H1 (cell line): Measurements from ENCODE around the gene RHO. TPM values are rescaled to one million over a fixed set of nuclear protein-coding genes. Genes with fewer than 3 reads are reported as not detected.

Experiments used
- CTCF ChIA-PET: fragments of 300-600 bp; sonication (Branson Sonifier 250); formaldehyde crosslinking; loops from one replicate; lab custom pipeline; 2021; ENCODE audit not compliant: partially characterized antibody; lab: Charles Lee
- POLR2A ChIA-PET: fragments of 300-600 bp; sonication (Branson Sonifier 250); formaldehyde crosslinking; loops from one replicate; lab custom pipeline; 2021; ENCODE audit warnings: inconsistent platforms; ENCODE audit not compliant: partially characterized antibody; lab: Charles Lee
- DNase-seq, 2 experiments: peaks; one replicate each; pipeline versions ENCODE4 v3.0.0 to v3.0.0-alpha.2; 2010 to 2022; ENCODE audit warnings: low spot score in 2 of 2, low read depth in 1 of 2, mixed read lengths in 1 of 2
- FAIRE-seq: peaks from 2 replicates; lab custom pipeline; 2011; peaks lifted over from hg19 to GRCh38; lab: Jason Lieb, UNC
- H2AFZ ChIP-seq: 2 replicates; pipeline ENCODE4 v1.8.1; 2012; ENCODE audit warnings: low read length, inconsistent platforms
- H2AK5ac ChIP-seq: 2 replicates; pipeline ENCODE4 v1.6.1; 2013; ENCODE audit warnings: low read depth, low read length
- H2BK120ac ChIP-seq: replicated peaks from 2 replicates; pipeline ENCODE3; 2013; ENCODE audit warnings: low read depth, low read length, inconsistent platforms
- H2BK12ac ChIP-seq: 2 replicates; pipeline ENCODE4 v1.6.1; 2013; ENCODE audit warnings: low read depth, low read length
- H2BK15ac ChIP-seq: 2 replicates; pipeline ENCODE4 v1.6.1; 2013; ENCODE audit warnings: low read length
- H2BK20ac ChIP-seq: 2 replicates; pipeline ENCODE4 v1.6.1; 2013; ENCODE audit warnings: low read length
- H2BK5ac ChIP-seq: 2 replicates; pipeline ENCODE4 v1.6.1; 2013; ENCODE audit warnings: low read depth, low read length
- H3K14ac ChIP-seq: 2 replicates; pipeline ENCODE4 v1.6.1; 2013; ENCODE audit warnings: inconsistent platforms; ENCODE audit not compliant: insufficient read length
- H3K18ac ChIP-seq: 2 replicates; pipeline ENCODE4 v1.6.1; 2013; ENCODE audit warnings: low read length; ENCODE audit errors: extremely low read depth
- H3K23ac ChIP-seq: 2 replicates; pipeline ENCODE4 v1.6.1; 2013; ENCODE audit warnings: inconsistent platforms; ENCODE audit not compliant: insufficient read length
- H3K23me2 ChIP-seq: 2 replicates; pipeline ENCODE4 v1.6.1; 2013; ENCODE audit warnings: low read depth, low read length
- H3K27ac ChIP-seq: 2 replicates; pipeline ENCODE4 v1.6.1; 2011; ENCODE audit warnings: low read depth, low read length, inconsistent platforms
- H3K27me3 ChIP-seq, 4 experiments: replicated peaks in 1 of 4; 1 replicate in 1 of 4; 2 replicates in 3 of 4; pipeline versions ENCODE4 v1.6.1 to v1.8.1; 2011 to 2013; ENCODE audit warnings: low read length in 3 of 4, mild to moderate bottlenecking in 3 of 4, inconsistent platforms in 2 of 4, mixed read lengths in 2 of 4, moderate library complexity in 1 of 4; ENCODE audit not compliant: control insufficient read depth in 3 of 4, insufficient read depth in 3 of 4; ENCODE audit errors: extremely low read depth in 1 of 4
- H3K36me3 ChIP-seq, 4 experiments: 2 replicates each; pipeline versions ENCODE4 v1.6.1 to v1.8.1; 2011 to 2013; ENCODE audit warnings: mild to moderate bottlenecking in 4 of 4, low read length in 3 of 4, moderate library complexity in 2 of 4, control low read depth in 1 of 4, inconsistent platforms in 1 of 4; ENCODE audit not compliant: insufficient read depth in 4 of 4, control insufficient read depth in 2 of 4
- H3K4ac ChIP-seq: replicated peaks from 2 replicates; pipeline ENCODE3; 2013; ENCODE audit warnings: low read length, low read depth, mixed read lengths, inconsistent platforms; ENCODE audit not compliant: insufficient read length
- H3K4me1 ChIP-seq, 4 experiments: replicated peaks in 1 of 4; 1 replicate in 1 of 4; 2 replicates in 3 of 4; pipeline versions ENCODE4 v1.6.1 to v1.8.1; 2011 to 2013; ENCODE audit warnings: low read length in 3 of 4, inconsistent platforms in 2 of 4, mixed read lengths in 1 of 4; ENCODE audit not compliant: insufficient read depth in 4 of 4, control insufficient read depth in 3 of 4
- H3K4me2 ChIP-seq, 2 experiments: 2 replicates each; pipeline versions ENCODE4 v1.6.1 to v1.8.1; 2011 to 2013; ENCODE audit warnings: low read depth in 2 of 2, low read length in 2 of 2, control low read depth in 1 of 2, inconsistent platforms in 1 of 2, mild to moderate bottlenecking in 1 of 2; ENCODE audit not compliant: insufficient read depth in 1 of 2
- H3K4me3 ChIP-seq, 4 experiments: fragments of 200-600, 300-600 bp in 1 of 4; sonication (generic), shearing (Covaris generic), sonication (Bioruptor Twin) in 1 of 4; 2 replicates each; pipeline versions ENCODE4 v1.5.1 to v1.8.1; 2011 to 2016; ENCODE audit warnings: low read length in 4 of 4, low read depth in 3 of 4, control low read depth in 2 of 4, inconsistent platforms in 2 of 4, mild to moderate bottlenecking in 2 of 4, mixed read lengths in 1 of 4, moderate library complexity in 1 of 4; ENCODE audit not compliant: insufficient read depth in 2 of 4; ENCODE audit errors: extremely low read depth in 1 of 4
- H3K56ac ChIP-seq: replicated peaks from 2 replicates; pipeline ENCODE3; 2013; ENCODE audit warnings: low read depth, mild to moderate bottlenecking, mixed read lengths, low read length, inconsistent platforms; ENCODE audit not compliant: insufficient read length
- H3K79me1 ChIP-seq: 2 replicates; pipeline ENCODE4 v1.6.1; 2013; ENCODE audit warnings: low read depth, low read length, control low read depth
- H3K79me2 ChIP-seq, 2 experiments: 2 replicates each; pipeline versions ENCODE4 v1.6.1 to v1.8.1; 2012 to 2013; ENCODE audit warnings: low read length in 2 of 2, mild to moderate bottlenecking in 2 of 2, inconsistent platforms in 1 of 2; ENCODE audit not compliant: insufficient read depth in 2 of 2, control insufficient read depth in 1 of 2
- H3K9ac ChIP-seq, 4 experiments: replicated peaks in 1 of 4; 1 replicate in 1 of 4; 2 replicates in 3 of 4; pipeline versions ENCODE4 v1.6.1 to v1.8.1; 2011 to 2013; ENCODE audit warnings: low read depth in 3 of 4, low read length in 3 of 4, control low read depth in 2 of 4, mild to moderate bottlenecking in 2 of 4, moderate library complexity in 2 of 4, inconsistent platforms in 1 of 4; ENCODE audit errors: extremely low read depth in 1 of 4
- H3K9me3 ChIP-seq, 2 experiments: 2 replicates each; pipeline versions ENCODE4 v1.6.1 to v1.8.1; 2012 to 2013; ENCODE audit warnings: mild to moderate bottlenecking in 2 of 2, moderate library complexity in 2 of 2, control low read depth in 1 of 2, inconsistent platforms in 1 of 2, low read depth in 1 of 2, low read length in 1 of 2, mixed read lengths in 1 of 2; ENCODE audit not compliant: insufficient read depth in 2 of 2
- H4K20me1 ChIP-seq, 2 experiments: replicated peaks in 1 of 2; 2 replicates each; pipeline versions ENCODE3 to v1.8.1; 2011 to 2013; ENCODE audit warnings: inconsistent platforms in 2 of 2, low read length in 2 of 2, mild to moderate bottlenecking in 1 of 2; ENCODE audit not compliant: insufficient read depth in 2 of 2, control insufficient read depth in 1 of 2
- H4K5ac ChIP-seq: 2 replicates; pipeline ENCODE4 v1.6.1; 2013; ENCODE audit warnings: low read length, low read depth, mixed read lengths, inconsistent platforms; ENCODE audit not compliant: insufficient read length
- H4K8ac ChIP-seq: 2 replicates; pipeline ENCODE4 v1.8.0; 2013; ENCODE audit warnings: mild to moderate bottlenecking, moderate library complexity, low read length, inconsistent platforms; ENCODE audit not compliant: insufficient read depth; ENCODE audit errors: extremely low read depth
- H4K91ac ChIP-seq: replicated peaks from 2 replicates; pipeline ENCODE3; 2013; ENCODE audit warnings: low read length, mixed read lengths, inconsistent platforms; ENCODE audit not compliant: insufficient read length
- ATF3 ChIP-seq: IDR thresholded peaks from 2 replicates; pipeline ENCODE4 v1.6.1; 2011; ENCODE audit warnings: low read depth, mild to moderate bottlenecking, low read length; ENCODE audit not compliant: insufficient read depth
- BACH1 ChIP-seq: IDR thresholded peaks from 2 replicates; pipeline ENCODE4 v1.6.1; 2012; ENCODE audit warnings: low read length, improper control_type of control experiment
- CBX5 ChIP-seq: fragments of 300-800, 300-1000 bp; sonication (generic); IDR thresholded peaks from 2 replicates; pipeline ENCODE4 v1.7.1; 2016; ENCODE audit warnings: antibody characterized with exemption, low read length, low read depth
- EP300 ChIP-seq, 2 experiments: IDR thresholded peaks; 1 replicate in 1 of 2; 2 replicates in 1 of 2; pipeline ENCODE4 v1.6.1; 2011 to 2012; ENCODE audit warnings: low read depth in 2 of 2, low read length in 2 of 2, mild to moderate bottlenecking in 2 of 2, borderline replicate concordance in 1 of 2, inconsistent platforms in 1 of 2, moderate library complexity in 1 of 2
- HDAC6 ChIP-seq: IDR thresholded peaks from one replicate; pipeline ENCODE4 v1.7.1; 2012; ENCODE audit warnings: low read depth, mild to moderate bottlenecking, inconsistent platforms, low read length, moderate library complexity
- NANOG ChIP-seq: IDR thresholded peaks from 2 replicates; pipeline ENCODE4 v1.6.1; 2011; ENCODE audit warnings: low read length, low read depth, mild to moderate bottlenecking, inconsistent platforms; ENCODE audit not compliant: insufficient read depth, poor library complexity, severe bottlenecking
- NRF1 ChIP-seq: IDR thresholded peaks from 2 replicates; pipeline ENCODE4 v1.6.1; 2011; ENCODE audit warnings: mild to moderate bottlenecking, low read depth, low read length, improper control_type of control experiment
- RNF2 ChIP-seq: fragments of 200-900, 300-1000 bp; sonication (generic); IDR thresholded peaks from 2 replicates; pipeline ENCODE4 v1.7.1; 2016; ENCODE audit warnings: borderline replicate concordance, low read depth, mild to moderate bottlenecking, antibody characterized with exemption, low read length; ENCODE audit not compliant: poor library complexity, severe bottlenecking; ENCODE audit errors: missing control alignments
- RXRA ChIP-seq: IDR thresholded peaks from 2 replicates; pipeline ENCODE4 v1.6.1; 2011; ENCODE audit warnings: low read depth, mild to moderate bottlenecking, low read length, moderate library complexity; ENCODE audit not compliant: insufficient read depth
- SP2 ChIP-seq: IDR thresholded peaks from 2 replicates; pipeline ENCODE4 v1.6.1; 2012; ENCODE audit warnings: mild to moderate bottlenecking, low read length, inconsistent platforms
- SP4 ChIP-seq: IDR thresholded peaks from 2 replicates; pipeline ENCODE4 v1.6.1; 2012; ENCODE audit warnings: low read length, inconsistent platforms
- TCF12 ChIP-seq: IDR thresholded peaks from 2 replicates; pipeline ENCODE4 v1.6.1; 2011; ENCODE audit warnings: low read depth, mild to moderate bottlenecking, low read length
- WGBS, 2 experiments: shearing (Covaris generic) in 1 of 2; methylation state at CpG; one replicate each; pipeline versions ENCODE4 v1.1.6 to v1.1.7; 2013 to 2015; ENCODE audit warnings: low lambda C conversion rate in 2 of 2, mixed read lengths in 2 of 2, inconsistent platforms in 1 of 2, low coverage in 1 of 2, missing lambda C conversion rate in 1 of 2; ENCODE audit not compliant: insufficient replicate concordance in 2 of 2, insufficient coverage in 1 of 2, insufficient read length in 1 of 2; ENCODE audit errors: extremely low coverage in 1 of 2, missing lambda C conversion rate in 1 of 2; 5-methylcytosine and 5-hydroxymethylcytosine counted together
- polyA plus RNA-seq, 7 experiments: library from polyadenylated mRNA; depleted of rRNA in 3 of 7; stranded (reverse) in 5 of 7; unstranded in 2 of 7; fragments of >200 nt in 5 of 7; fragments of 200-250 nt in 2 of 7; gene quantifications; 1 replicate in 5 of 7; 2 replicates in 1 of 7; 4 replicates in 1 of 7; pipeline versions ENCODE4 v1.2.1 to v1.2.3, GENCODE V29; 2011 to 2013; ENCODE audit warnings: missing spikeins in 2 of 7, mixed read lengths in 2 of 7
- total RNA-seq: library from RNA; stranded (reverse); fragmentation: NEBNext Ultra II Directional; extraction: Animal tissue kit (Norgen Biotek cat#: 25700); gene quantifications from 2 replicates; pipeline ENCODE4 v1.2.1, GENCODE V29; 2021

The RHO gene
- total and polyA plus RNA-seq, 2 of the 8 experiments (the other 6 are each of a cell fraction or from before 2014, with no cell fraction given): not detected

- Histone ChIP-seq H3K56ac (no peak overlapping the region), H3K23me2 (no peaks in the 10 kb centered on the region; the same call in 1 of the 2 replicates), H3K79me2 (no peaks in the 10 kb centered on the region), H3K4me1 (peaks cover 2 to 12% (median 8%) of the 10 kb centered on the region in 4 experiments; a peak in 6 of 7 replicates), H2AFZ (no peak overlapping the region), H4K20me1 (no peaks in the 10 kb centered on the region), H2BK5ac (no peak overlapping the region), H3K9ac (no peak overlapping the region), H4K91ac (no peak overlapping the region), H2BK20ac (no peak overlapping the region), H3K27me3 (no peaks in the 10 kb centered on the region), H3K36me3 (peaks cover 0 to 6% (median 4%) of the 10 kb centered on the region in 4 experiments; a peak in 4 of 8 replicates), H3K18ac (no peak overlapping the region), H3K14ac (no peak overlapping the region), H3K4ac (no peak overlapping the region), H3K23ac (no peak overlapping the region), H2AK5ac (no peak overlapping the region), H4K5ac (no peak overlapping the region), H3K9me3 (no peaks in the 10 kb centered on the region), H2BK12ac (no peak overlapping the region), H3K27ac (0 out of 2 replicates have a peak overlapping the region, but pooled peaks have one; percentile 13), H3K79me1 (no peaks in the 10 kb centered on the region), H3K4me3 (no peak overlapping the region), H3K4me2 (no peak overlapping the region), H4K8ac (no peak overlapping the region), H2BK15ac (no peak overlapping the region), H2BK120ac (no peak overlapping the region)
- FAIRE-seq (no peak), DNase-seq (no peak)
- CTCF ChIA-PET: interaction anchor here (0.9 to 3.8 kb wide), 7 partner anchors 9 to 101 kb away, joined by 3 to 17 read pairs (median 7); partner anchors contain the start of gene EFCAB12
- POLR2A ChIA-PET: interaction anchor here (0.6 kb wide), 1 partner anchor 24 kb away, joined by 3 read pairs; no protein-coding TSS in a partner anchor
- TF ChIP-seq BACH1 (no peak), HDAC6 (no peak), SP2 (no peak), ATF3 (no peak), RXRA (no peak), NANOG (no peak), RNF2 (no peak), EP300 (IDR thresholded peaks at IDR 0.05; ENCODE audit: borderline replicate concordance in 1 of 2, low read depth in 2 of 2, low read length in 2 of 2) (no peak), CBX5 (no peak), TCF12 (no peak), SP4 (no peak), NRF1 (no peak)
- 88% methylated on average over 8 of the region's 8 CpGs; no CpG with 5 or more reads in 1 of the 2 experiments for WGBS, 2 experiments
Measured at GRCh38 chr3:129483870-129484269, 44.6 kb upstream of the RHO start.
